ENCODE measurements around the gene ULBP1.

ULBP1 gene

DNA sequence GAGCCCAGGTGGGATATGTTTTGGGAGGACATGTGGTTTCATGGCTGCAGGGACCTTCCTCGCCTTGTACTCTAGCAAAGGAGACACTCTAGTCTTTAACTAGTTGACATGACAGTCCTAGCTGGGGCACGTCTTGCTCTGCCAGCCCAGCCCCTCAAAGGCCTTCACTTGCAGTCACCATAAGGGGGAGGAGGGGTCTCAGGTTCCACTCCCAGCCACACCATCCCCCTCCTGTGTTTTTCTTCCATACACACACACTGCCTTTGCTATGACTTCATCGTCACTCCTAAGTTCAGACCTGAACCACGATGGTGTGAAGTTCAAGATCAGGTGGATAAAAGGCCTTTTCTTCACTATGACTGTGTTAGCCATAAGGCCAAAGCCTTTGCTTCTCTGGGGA, 13.5 kb downstream of the ULBP1 start:
- TF ChIP-seq, protein P1, sequence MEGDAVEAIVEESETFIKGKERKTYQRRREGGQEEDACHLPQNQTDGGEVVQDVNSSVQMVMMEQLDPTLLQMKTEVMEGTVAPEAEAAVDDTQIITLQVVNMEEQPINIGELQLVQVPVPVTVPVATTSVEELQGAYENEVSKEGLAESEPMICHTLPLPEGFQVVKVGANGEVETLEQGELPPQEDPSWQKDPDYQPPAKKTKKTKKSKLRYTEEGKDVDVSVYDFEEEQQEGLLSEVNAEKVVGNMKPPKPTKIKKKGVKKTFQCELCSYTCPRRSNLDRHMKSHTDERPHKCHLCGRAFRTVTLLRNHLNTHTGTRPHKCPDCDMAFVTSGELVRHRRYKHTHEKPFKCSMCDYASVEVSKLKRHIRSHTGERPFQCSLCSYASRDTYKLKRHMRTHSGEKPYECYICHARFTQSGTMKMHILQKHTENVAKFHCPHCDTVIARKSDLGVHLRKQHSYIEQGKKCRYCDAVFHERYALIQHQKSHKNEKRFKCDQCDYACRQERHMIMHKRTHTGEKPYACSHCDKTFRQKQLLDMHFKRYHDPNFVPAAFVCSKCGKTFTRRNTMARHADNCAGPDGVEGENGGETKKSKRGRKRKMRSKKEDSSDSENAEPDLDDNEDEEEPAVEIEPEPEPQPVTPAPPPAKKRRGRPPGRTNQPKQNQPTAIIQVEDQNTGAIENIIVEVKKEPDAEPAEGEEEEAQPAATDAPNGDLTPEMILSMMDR (IDR thresholded peaks at IDR 0.05), result no peak

DNA sequence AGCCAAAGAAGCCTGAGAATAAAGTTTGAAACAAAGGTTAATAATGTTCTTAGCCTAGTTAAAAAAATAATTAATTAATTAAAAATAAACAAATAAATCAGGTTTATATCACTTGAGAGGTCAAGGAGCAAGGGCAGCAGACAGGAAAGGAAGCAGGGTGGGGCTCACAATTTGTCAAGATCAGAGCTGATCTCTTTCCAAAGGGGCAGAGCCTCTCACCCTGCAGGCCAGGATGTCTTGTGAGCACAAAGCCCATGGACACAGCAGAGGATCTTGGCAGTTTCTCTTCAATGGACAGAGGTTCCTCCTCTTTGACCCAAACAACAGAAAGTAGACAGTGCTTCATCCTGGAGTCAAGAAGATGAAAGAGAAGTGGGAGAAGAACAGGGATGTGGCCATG, 14.9 kb downstream of the ULBP1 start:
- TF ChIP-seq, protein P1 (IDR thresholded peaks at IDR 0.05), result no peak

DNA sequence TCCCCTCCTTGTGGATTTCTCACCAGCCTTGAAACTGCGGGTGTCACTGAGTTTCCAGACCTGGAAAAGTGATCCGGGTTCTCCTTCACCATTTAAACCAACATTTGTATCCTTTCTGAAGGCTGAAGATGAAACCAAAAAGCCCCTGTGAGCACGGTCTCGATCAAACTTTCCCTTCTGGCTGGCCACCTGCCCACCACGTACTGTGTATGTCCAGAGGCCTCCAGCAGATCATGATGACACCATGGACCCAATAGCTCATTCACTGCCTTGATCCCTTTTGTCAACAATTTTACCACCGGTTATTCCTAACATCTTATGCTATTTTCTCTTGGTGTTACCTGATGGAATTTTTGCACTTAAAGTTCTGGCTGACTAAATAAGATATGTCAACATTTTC, 15.6 kb downstream of the ULBP1 start:
- TF ChIP-seq, protein P1 (IDR thresholded peaks at IDR 0.05), result no peak

DNA sequence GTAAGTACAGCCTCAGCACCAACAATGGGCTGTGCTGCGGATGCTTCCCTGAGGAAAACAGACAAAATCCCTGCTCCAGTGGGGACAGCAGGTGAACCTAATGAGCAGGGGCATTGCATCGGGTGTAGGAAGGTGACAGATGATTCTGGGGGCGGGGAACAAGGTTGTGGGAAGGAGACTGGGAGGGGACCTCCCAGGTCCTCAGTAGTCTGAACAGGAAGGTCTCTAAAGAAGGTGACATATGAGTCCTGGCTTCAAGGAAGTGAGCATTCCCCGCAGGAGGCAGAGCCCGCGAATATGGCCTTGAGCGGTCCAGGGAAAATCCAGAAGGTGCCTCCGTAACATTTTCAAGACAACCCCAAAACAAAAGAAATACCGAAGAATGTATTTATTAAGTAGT, 19.4 kb downstream of the ULBP1 start:
- TF ChIP-seq, protein P1 (IDR thresholded peaks at IDR 0.05), result no peak

DNA sequence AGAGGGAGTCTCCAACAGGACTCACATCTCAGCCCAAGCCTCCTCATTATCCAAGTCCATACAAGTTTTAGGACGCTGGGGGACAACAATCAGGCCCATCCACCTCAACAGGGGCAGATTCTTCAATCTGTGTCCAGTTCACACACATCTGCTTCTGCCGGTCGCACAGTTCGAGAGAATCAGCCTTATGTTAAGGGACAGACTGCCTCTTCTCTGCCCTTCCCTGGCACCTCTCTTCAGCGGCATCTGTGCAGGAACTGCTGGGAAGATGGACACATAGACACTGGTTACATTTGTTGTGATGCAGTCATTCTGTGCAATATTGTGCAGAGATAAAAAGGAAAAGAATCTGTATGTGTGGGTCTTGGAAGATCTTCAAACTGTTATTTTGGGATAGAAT, 21.0 kb downstream of the ULBP1 start:
- TF ChIP-seq, protein P1 (IDR thresholded peaks at IDR 0.05), result no peak

DNA sequence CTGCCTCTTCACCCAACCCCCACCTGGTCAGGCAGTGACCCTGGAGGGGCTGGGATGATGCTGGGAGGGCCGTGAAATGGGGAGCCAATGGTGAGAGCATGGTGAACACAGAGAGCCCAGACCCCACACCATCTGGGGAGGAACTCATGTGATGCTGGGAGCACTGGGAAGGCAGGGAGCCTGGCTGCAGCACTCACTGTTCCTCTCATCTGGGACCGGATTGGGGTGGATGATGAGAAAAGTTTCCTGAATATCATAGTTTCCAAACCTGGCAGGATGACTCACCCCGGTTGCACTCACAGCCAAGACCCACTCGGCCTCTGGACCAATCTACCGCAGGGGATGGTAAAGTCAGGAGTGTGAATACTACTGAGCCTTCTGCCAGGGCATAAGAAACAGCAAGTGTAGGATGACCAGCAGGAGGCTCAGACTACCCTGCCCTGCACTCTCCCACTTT, 21.8 kb downstream of the ULBP1 start:
- TF ChIP-seq, protein P1 (IDR thresholded peaks at IDR 0.05), result no peak

DNA sequence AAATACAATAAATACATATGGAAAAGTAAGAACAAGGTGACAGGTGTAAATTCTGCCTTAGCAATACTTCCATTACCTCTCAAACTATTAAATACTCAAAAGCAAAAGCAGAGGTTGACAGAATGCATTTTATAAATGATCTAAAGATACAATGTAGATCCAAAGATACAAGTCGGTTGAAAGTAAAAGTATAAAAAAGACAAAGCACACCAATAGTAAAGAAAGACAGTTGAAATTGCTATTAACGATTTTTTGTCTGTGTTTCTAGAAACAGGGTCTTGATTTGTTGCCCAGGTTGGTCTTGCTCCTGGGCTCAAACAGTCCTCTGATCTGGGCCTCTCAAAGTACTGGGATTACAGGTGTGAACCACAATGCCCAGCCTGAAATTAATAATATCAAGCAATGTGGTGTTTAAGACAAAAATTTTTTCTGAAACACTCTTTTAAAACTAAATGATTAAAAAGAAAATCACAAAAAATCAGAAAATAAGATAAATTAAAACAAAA, 23.9 kb downstream of the ULBP1 start:
- TF ChIP-seq, protein P1 (IDR thresholded peaks at IDR 0.05), result no peak

Measured in LNCAP (cell line).